Ishikawa (cell line): ENCODE measurements around the gene SH3RF1.

Experiments used
- CEBPB ChIP-seq: IDR thresholded peaks from 2 replicates; pipeline ENCODE4 v1.6.1; 2012
- CREB1 ChIP-seq: IDR thresholded peaks from 2 replicates; pipeline ENCODE4 v1.6.1; 2012; ENCODE audit warnings: low read depth
- EGR1 ChIP-seq: IDR thresholded peaks from 2 replicates; pipeline ENCODE4 v1.6.1; 2012
- EP300 ChIP-seq: IDR thresholded peaks from 2 replicates; pipeline ENCODE4 v1.6.1; 2012; ENCODE audit warnings: borderline replicate concordance
- FOXM1 ChIP-seq: IDR thresholded peaks from 2 replicates; pipeline ENCODE4 v1.6.1; 2012; ENCODE audit warnings: low read depth, borderline replicate concordance
- MAX ChIP-seq: IDR thresholded peaks from 2 replicates; pipeline ENCODE4 v1.6.1; 2012
- NFIC ChIP-seq: IDR thresholded peaks from 2 replicates; pipeline ENCODE4 v1.6.1; 2012
- RAD21 ChIP-seq: IDR thresholded peaks from 2 replicates; pipeline ENCODE4 v1.6.1; 2012; ENCODE audit warnings: low read depth
- TAF1 ChIP-seq: IDR thresholded peaks from 2 replicates; pipeline ENCODE4 v1.6.1; 2012; ENCODE audit warnings: low read depth, mild to moderate bottlenecking
- TCF12 ChIP-seq: IDR thresholded peaks from 2 replicates; pipeline ENCODE4 v1.6.1; 2012; ENCODE audit warnings: low read depth
- TEAD4 ChIP-seq: IDR thresholded peaks from 2 replicates; pipeline ENCODE4 v1.6.1; 2012
- USF1 ChIP-seq: IDR thresholded peaks from 2 replicates; pipeline ENCODE4 v1.6.1; 2012
- YY1 ChIP-seq: IDR thresholded peaks from 2 replicates; pipeline ENCODE4 v1.6.1; 2012; ENCODE audit warnings: low read depth
- ZBTB7A ChIP-seq: IDR thresholded peaks from 2 replicates; pipeline ENCODE4 v1.6.1; 2012; ENCODE audit warnings: low read depth
- TF ChIP-seq, protein P1 (sequence below): IDR thresholded peaks from 2 replicates; pipeline ENCODE4 v1.6.1; 2012; ENCODE audit warnings: low read depth, mild to moderate bottlenecking

Gene SH3RF1

DNA sequence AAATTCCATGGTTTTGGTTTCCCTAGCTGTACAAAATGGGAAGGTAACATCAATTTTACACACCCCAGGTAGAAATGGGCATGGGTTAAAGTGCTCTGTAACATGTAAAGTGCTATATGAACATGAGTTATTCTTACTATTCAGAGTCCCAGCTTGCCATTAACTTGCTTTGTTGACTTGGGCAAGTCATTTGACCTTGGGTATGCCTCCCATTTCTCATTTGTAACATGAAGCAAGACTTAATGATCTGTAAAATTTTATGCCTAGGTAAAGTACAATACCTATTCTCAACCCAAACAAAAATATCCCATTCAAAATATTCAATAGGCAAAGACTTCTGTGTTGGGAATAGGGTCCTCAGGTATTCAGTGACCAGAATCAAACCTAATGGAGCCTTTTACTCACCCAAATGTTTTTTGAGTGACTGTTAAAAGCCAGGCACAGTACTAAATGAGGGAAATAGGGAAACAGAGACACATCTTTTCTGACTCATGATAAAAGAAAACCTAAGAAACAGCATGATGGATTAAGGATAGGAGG, 126.6 kb downstream of the SH3RF1 start:
- TF ChIP-seq CEBPB: peak; percentile 44; the same call in 1 of the 2 replicates
- no peak; the same call in 1 of the 2 replicates for TF ChIP-seq EP300
- no peak for TF ChIP-seq EGR1
- TF ChIP-seq USF1: no peak
- peak; percentile 49 for TF ChIP-seq TEAD4
- no peak for TF ChIP-seq NFIC
- peak; percentile 17; the same call in 1 of the 2 replicates for TF ChIP-seq MAX
- TF ChIP-seq CREB1: no peak
- no peak for TF ChIP-seq ZBTB7A
- peak; percentile 43; the same call in 1 of the 2 replicates for TF ChIP-seq FOXM1

DNA sequence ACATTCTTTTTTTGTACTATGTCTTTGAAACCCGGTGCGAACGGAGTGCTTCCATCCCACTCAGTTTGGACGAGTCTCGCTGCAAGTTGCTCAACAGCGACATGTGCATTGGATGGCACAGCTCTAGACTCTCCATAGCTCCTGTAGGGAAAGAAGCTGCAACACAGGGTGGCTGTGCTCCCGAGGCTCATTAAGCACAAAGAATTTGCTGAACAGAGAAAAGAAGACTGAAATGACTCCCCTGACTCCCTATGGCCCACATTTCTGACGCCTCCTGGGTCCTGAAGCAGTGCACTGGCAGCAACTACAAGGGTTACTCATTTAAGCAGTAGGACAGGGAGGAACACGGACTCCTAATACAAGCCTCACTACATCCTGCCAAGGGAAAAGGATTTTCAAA, 127.4 kb downstream of the SH3RF1 start:
- TF ChIP-seq CEBPB (no peak), TEAD4 (no peak), ZBTB7A (no peak), EGR1 (no peak)

- no peak for TF ChIP-seq TAF1
- no peak for TF ChIP-seq MAX
- TF ChIP-seq EP300: no peak
- no peak for TF ChIP-seq EGR1
- TF ChIP-seq USF1: no peak
- TF ChIP-seq RAD21: no peak
Observed at GRCh38 chr4:169142906-169143305, 127.8 kb downstream of the SH3RF1 start.

DNA sequence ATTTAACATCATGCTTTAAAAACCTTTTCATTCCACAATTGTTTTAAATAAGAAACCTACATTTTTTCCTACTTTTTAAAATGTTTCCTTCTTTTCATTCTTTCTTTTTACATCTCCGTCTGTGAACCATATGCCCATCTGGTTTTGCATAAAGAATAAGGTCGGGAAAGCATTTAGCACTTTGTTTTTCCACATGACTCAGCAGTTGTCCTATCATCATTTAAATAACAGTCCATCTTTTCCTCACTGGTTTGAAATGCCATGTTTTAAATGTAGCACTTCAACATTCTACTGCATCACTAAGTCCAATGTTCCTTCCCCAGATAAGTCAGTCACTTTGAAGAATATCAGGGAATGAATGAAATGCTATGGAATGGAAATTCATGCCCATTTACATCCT, 128.4 kb downstream of the SH3RF1 start:
- no peak for TF ChIP-seq TEAD4
- no peak for TF ChIP-seq FOXM1
- TF ChIP-seq EP300: no peak
- no peak for TF ChIP-seq NFIC
- TF ChIP-seq TCF12: no peak
- TF ChIP-seq, protein P1, sequence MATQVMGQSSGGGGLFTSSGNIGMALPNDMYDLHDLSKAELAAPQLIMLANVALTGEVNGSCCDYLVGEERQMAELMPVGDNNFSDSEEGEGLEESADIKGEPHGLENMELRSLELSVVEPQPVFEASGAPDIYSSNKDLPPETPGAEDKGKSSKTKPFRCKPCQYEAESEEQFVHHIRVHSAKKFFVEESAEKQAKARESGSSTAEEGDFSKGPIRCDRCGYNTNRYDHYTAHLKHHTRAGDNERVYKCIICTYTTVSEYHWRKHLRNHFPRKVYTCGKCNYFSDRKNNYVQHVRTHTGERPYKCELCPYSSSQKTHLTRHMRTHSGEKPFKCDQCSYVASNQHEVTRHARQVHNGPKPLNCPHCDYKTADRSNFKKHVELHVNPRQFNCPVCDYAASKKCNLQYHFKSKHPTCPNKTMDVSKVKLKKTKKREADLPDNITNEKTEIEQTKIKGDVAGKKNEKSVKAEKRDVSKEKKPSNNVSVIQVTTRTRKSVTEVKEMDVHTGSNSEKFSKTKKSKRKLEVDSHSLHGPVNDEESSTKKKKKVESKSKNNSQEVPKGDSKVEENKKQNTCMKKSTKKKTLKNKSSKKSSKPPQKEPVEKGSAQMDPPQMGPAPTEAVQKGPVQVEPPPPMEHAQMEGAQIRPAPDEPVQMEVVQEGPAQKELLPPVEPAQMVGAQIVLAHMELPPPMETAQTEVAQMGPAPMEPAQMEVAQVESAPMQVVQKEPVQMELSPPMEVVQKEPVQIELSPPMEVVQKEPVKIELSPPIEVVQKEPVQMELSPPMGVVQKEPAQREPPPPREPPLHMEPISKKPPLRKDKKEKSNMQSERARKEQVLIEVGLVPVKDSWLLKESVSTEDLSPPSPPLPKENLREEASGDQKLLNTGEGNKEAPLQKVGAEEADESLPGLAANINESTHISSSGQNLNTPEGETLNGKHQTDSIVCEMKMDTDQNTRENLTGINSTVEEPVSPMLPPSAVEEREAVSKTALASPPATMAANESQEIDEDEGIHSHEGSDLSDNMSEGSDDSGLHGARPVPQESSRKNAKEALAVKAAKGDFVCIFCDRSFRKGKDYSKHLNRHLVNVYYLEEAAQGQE: no peak
- no peak for TF ChIP-seq RAD21
- no peak for TF ChIP-seq YY1
- TF ChIP-seq CEBPB: no peak
- TF ChIP-seq MAX: no peak
- no peak for TF ChIP-seq EGR1
- TF ChIP-seq ZBTB7A: no peak
- no peak for TF ChIP-seq CREB1
- no peak for TF ChIP-seq USF1

- TF ChIP-seq RAD21: no peak
- no peak for TF ChIP-seq EP300
- no peak for TF ChIP-seq CREB1
- TF ChIP-seq EGR1: no peak
- TF ChIP-seq CEBPB: no peak
- no peak for TF ChIP-seq MAX
Observed at GRCh38 chr4:169139021-169139420, 131.7 kb downstream of the SH3RF1 start.

- TF ChIP-seq, protein P1: no peak
- TF ChIP-seq TCF12: no peak
- no peak for TF ChIP-seq ZBTB7A
- no peak for TF ChIP-seq RAD21
- no peak for TF ChIP-seq USF1
- TF ChIP-seq NFIC: no peak
- TF ChIP-seq MAX: no peak
- no peak for TF ChIP-seq EP300
- TF ChIP-seq TEAD4: no peak
- no peak for TF ChIP-seq FOXM1
- no peak for TF ChIP-seq CREB1
- TF ChIP-seq CEBPB: no peak
Observed at GRCh38 chr4:169137558-169137920, 133.2 kb downstream of the SH3RF1 start.
